IPS-11a (cell line): ENCODE measurements around the gene TMEM231.
"Not testable (repeated sequence)": the region's sequence is repeated elsewhere in the genome, so short reads cannot be mapped to it uniquely, and the experiment has no call there.

ENCODE experiments used
- H3K4me3 ChIP-seq: one replicate; pipeline ENCODE4 v1.5.1; 2013; ENCODE audit warnings: low read depth, low read length, control low read depth

TMEM231 gene

GRCh38 chr16:75532791-75533190 lies 23.3 kb downstream of the TMEM231 start:
- H3K4me3 ChIP-seq, result no peak overlapping the region

- no peak overlapping the region for H3K4me3 ChIP-seq
Measured at GRCh38 chr16:75532142-75532765, 23.8 kb downstream of the TMEM231 start.

DNA sequence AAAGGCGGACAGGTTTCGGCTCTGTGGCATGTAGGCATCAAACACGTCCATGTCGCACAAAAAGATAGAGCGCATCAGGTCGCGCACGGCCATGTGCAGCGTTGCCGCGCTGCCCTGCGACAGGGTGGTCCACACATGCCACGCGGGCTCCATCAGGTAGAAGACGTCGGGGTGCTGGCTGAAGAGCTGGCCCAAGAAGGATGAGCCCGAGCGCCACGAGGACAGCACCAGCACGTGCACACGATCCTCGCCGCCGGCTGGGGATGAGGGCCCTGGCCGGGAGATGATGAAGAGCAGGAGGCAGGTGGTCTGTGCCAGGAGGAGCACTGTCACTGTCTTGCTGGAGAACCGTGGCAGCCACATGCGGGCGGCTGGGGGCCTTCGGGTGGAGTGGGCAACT lies 26.1 kb downstream of the TMEM231 start:
- H3K4me3 ChIP-seq, result no peak overlapping the region

- no peak overlapping the region for H3K4me3 ChIP-seq
Measured at GRCh38 chr16:75529056-75529905, 26.8 kb downstream of the TMEM231 start.

DNA sequence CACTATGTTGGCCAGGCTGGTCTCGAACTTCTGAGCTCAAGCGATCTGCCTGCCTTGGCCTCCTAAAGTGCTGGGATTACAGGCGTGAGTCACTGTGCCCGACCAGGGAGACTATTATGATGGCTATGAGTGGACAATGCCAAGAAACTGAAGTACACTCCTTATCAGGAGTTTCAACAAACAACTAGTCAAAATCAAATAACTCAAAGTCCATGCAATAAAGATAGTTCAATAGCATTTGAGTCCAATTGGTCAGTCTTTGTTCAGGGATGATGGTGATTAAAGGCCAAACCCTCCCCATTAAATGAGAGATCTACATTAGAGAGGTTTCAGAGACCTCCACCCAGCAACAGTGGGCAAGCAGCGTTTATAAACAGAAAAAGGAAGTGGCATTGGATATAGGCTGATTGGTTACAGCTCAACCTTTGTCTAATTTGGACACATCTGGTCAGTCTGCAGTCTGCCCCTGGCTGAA lies 28.2 kb downstream of the TMEM231 start:
- H3K4me3 ChIP-seq, result no peak overlapping the region

- no peak overlapping the region for H3K4me3 ChIP-seq
Measured at GRCh38 chr16:75526032-75526790, 29.8 kb downstream of the TMEM231 start.

- no peak overlapping the region for H3K4me3 ChIP-seq
Measured at GRCh38 chr16:75519175-75519574, 36.9 kb downstream of the TMEM231 start.

DNA sequence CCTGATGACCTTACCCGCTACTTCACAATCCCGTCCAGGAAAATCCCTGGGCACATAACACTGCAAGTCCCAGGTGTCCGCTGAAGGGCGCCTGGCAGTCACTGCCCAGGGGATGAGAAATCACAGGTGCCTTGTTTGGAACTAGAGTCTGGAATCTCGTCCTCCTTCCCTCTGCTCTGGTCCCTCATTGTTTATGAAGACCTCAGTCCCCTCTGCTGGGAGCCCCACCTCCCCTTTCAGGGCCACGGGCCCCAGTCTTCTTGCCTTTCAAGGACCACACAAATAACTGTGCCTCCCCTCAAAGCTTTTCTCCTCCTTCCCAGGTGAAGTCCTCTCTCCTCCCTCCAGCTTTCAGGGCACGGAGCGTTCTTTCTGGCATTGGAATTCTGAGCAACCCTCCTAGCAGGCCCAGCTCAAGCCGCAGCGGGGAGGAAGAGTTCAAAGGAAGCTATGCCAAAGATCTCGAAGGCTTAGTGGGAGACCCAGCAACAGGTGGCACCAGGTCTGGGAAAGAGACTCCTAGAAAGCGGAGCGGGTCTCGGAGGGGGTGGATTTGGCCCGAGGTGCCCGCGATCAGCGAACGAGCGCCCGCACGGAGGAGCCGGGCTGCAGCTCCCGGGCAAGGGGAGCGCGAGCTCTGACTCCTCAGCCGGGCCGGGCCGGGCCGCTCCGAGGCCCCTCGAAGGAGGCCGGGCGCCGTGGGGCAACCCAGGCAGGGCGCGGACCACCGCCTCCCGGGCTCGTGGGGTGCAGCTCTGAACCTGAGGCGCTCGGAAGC lies 39.7 kb downstream of the TMEM231 start:
- H3K4me3 ChIP-seq, result peak overlapping the region; percentile 78

GRCh38 chr16:75514296-75514695 lies 41.8 kb downstream of the TMEM231 start:
- no peak overlapping the region for H3K4me3 ChIP-seq

DNA sequence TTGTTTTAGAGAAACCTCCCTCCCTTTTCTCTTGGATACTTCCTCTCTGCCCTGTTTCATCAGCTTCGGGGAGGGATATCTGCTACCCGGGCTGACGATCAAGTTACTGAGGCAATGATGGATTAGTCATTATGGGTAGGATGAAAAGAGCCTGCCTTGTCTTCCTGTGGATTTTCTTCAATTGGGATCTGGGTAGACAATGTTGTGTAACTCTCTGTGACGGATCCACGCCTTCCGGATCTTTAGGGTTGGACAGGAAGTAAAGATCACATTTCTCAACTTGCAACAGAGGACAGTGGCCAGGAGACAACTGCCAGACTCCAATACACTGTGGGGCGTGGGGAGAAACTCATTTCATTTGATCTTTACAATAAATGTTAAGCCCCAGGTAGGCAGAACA lies 49.5 kb downstream of the TMEM231 start:
- H3K4me3 ChIP-seq, result no peak overlapping the region

DNA sequence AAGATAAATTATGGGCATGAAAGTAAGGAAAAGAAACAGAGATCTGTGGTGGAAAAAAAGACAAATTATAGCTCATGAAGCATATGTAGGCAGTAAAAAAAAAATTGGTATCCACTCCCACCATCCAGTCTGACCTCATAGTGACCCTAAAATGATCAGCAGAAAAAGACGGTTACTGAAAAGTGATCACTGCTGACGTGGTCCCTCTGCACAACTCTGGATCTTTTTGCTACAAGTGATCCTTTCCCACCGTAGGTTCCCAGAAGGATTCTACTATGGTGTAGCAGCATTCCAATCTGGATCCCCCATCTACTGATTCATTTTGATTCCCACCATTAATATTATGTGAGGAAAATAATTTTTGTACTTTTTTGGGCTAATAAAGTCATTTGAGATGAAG lies 49.9 kb downstream of the TMEM231 start:
- H3K4me3 ChIP-seq, result no peak overlapping the region

GRCh38 chr16:75503801-75504200 lies 52.3 kb downstream of the TMEM231 start:
- H3K4me3 ChIP-seq, result no peak overlapping the region

DNA sequence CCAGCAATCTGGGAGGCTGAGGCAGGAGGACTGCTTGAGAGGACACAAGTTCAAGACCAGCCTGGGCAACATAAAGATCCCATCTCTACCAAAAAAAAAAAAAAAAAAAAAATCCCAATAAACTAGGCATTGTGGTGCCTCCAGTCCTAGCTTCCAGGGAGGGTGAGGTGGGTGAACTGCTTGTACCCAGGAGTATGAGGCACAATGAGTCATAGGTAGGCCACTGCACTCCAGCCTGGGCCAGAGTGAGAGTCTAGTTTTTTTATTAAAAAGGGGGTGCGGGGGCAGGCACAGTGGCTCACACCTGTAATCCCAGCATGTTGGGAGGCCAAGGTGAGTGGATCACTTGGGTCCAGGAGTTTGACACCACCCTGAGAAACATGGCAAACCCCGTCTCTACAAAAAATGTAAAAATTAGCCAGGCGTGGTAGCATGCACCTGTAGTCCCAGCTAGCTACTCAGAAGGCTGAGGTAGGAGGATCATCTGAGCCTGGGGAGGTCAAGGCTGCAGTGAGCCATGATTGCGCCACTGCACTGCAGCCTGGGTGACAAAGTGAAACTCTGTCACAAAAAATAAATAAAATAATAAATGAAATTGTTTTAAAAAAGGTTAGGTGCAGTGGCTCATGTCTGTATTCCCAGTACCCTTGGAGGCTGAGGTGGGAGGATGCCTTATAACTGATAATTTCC lies 53.0 kb downstream of the TMEM231 start:
- H3K4me3 ChIP-seq, result no peak overlapping the region

GRCh38 chr16:75501820-75502219 lies 54.2 kb downstream of the TMEM231 start:
- not testable (repeated sequence) for H3K4me3 ChIP-seq

- H3K4me3 ChIP-seq, result no peak overlapping the region
Measured at GRCh38 chr16:75501359-75501758, 54.7 kb downstream of the TMEM231 start.

DNA sequence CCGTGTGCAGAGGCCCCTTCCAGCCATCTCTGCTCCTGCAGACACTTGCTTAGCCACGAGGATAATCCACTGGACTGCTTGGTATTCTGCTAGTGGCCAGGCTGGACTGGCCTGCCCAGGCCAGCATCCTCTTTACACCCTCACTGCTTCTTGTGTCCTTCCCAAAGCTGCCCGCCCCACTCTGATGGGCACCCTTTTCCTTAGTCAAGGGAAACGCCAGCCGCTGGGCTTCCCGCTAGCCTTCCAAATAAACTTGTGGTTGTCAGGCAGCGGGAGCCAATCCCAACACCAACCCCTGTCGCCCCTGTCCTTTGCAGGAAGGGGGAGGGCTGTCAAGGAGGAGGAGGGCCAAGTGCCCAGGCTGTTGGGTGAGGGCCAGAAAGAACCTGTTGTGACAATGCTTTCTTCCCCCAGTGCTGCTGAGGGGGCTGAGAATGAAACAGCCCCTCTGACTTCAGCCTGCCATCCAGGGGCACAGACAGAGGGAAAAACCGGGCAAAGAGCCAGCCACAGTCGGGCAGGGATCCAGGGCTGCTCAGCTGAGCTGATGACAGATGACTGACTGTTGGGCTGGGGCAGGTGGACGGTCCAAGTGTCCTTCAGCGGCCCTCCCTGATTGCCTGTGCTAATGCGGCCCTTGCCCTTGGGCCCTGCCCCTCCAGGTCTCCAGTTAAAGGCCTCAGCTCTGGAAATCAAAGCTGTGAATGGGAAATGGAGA lies 57.3 kb downstream of the TMEM231 start:
- not testable (repeated sequence) for H3K4me3 ChIP-seq

DNA sequence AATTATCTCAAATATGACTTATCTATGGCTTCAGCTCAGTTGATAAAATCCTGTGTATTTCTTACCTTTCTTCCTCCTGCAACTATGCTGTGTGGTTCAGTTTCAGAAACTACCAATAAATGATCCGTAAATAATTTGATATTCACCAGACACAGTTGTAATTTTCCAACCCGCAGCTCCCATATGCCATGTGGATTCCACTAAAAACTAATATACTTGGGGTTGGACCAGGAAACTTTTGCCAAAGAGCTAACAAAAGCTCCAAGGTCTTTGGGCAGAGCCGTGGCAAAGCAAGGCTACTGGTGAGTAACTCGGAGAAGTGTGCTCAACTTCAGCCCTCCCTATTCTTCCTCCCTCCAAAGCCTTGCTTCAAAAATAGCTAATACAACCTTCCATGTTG lies 58.5 kb downstream of the TMEM231 start:
- no peak overlapping the region for H3K4me3 ChIP-seq

DNA sequence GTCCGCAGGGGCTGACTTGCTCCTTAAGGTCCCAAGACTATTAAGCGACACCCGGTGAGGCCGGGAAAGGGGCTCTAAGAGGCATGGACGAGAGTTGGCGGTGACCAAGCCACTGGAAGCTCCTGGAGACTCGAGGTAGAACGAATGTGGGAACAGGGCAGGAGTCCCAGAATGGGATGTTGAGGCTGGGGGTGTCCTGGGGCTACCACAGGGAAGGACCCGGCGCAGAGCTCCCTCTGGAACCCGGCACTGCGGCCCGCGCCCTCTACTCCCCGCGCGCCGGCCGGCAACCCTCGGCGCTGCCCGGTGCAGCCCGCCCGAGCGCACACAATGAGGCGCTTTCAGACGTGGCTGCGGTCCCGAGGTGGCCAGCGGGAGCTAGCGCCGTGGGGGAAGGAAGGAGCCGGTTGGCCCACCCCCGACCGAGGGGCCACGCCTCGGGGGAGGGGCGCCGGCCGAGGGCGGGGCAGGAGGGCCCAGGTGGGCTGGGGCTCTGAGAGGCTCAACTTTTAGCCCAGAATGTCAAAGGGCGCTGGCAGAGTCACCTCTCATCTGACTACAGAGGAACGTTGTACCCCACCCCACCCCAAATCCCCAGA lies 60.9 kb downstream of the TMEM231 start, which contains the start of gene CHST6:
TSS of gene CHST6 (minus strand) at position 366 of the 599 bp plus-strand sequence. CDS start 15,613 bp downstream, outside the sequence.
- H3K4me3 ChIP-seq, result peak within 1 kb of the TSS; percentile 67

- H3K4me3 ChIP-seq, result peak overlapping the region; percentile 67
Measured at GRCh38 chr16:75494661-75495075, 61.4 kb downstream of the TMEM231 start.
